NCI-H748 (cell line): ENCODE measurements around the gene FUCA1.
"Not testable (repeated sequence)": the region's sequence is repeated elsewhere in the genome, so short reads cannot be mapped to it uniquely, and the experiment has no call there.

ENCODE experiments used
- DNase-seq: peaks from one replicate; lab custom pipeline; 2025; ENCODE audit not compliant: unreplicated experiment; lab: John Stamatoyannopoulos, UW

The FUCA1 gene

GRCh38 chr1:23896491-23896890 lies 28.4 kb upstream of the FUCA1 start:
- DNase-seq, result no peak

- no peak for DNase-seq
Measured at GRCh38 chr1:23895993-23896392, 27.9 kb upstream of the FUCA1 start.

GRCh38 chr1:23895082-23895481 lies 27.0 kb upstream of the FUCA1 start:
- no peak for DNase-seq

- DNase-seq, result no peak
Measured at GRCh38 chr1:23889074-23889473, 21.0 kb upstream of the FUCA1 start.

GRCh38 chr1:23885222-23885621 lies 17.1 kb upstream of the FUCA1 start:
- DNase-seq, result no peak

- no peak for DNase-seq
Measured at GRCh38 chr1:23882746-23883145, 14.7 kb upstream of the FUCA1 start.

- no peak for DNase-seq
Measured at GRCh38 chr1:23879809-23880208, 11.7 kb upstream of the FUCA1 start.

GRCh38 chr1:23878668-23879067 lies 10.6 kb upstream of the FUCA1 start:
- no peak for DNase-seq

GRCh38 chr1:23875382-23875781 lies 7.3 kb upstream of the FUCA1 start:
- no peak for DNase-seq

- no peak for DNase-seq
Measured at GRCh38 chr1:23872421-23872820, 4.3 kb upstream of the FUCA1 start.

- DNase-seq, result no peak
Measured at GRCh38 chr1:23869051-23869450, 961 bp upstream of the FUCA1 start.

- DNase-seq, result no peak
Measured at GRCh38 chr1:23868557-23869016, 497 bp upstream of the FUCA1 start.

GRCh38 chr1:23867542-23867894 lies 572 bp downstream of the FUCA1 start:
- no peak for DNase-seq

- no peak for DNase-seq
Measured at GRCh38 chr1:23865543-23865930, 2.6 kb downstream of the FUCA1 start.

GRCh38 chr1:23864801-23865542 lies 3.1 kb downstream of the FUCA1 start:
- no peak for DNase-seq

- DNase-seq, result no peak
Measured at GRCh38 chr1:23862640-23863039, 5.5 kb downstream of the FUCA1 start.

GRCh38 chr1:23854568-23854967 lies 13.5 kb downstream of the FUCA1 start:
- no peak for DNase-seq

- not testable (repeated sequence) for DNase-seq
Measured at GRCh38 chr1:23853124-23853523, 15.0 kb downstream of the FUCA1 start.

- DNase-seq, result not testable (repeated sequence)
Measured at GRCh38 chr1:23851406-23851805, 16.7 kb downstream of the FUCA1 start.

- no peak for DNase-seq
Measured at GRCh38 chr1:23848673-23849616, 19.1 kb downstream of the FUCA1 start.

GRCh38 chr1:23847482-23848095 lies 20.5 kb downstream of the FUCA1 start:
- not testable (repeated sequence) for DNase-seq

- DNase-seq, result no peak
Measured at GRCh38 chr1:23845163-23845562, 22.9 kb downstream of the FUCA1 start.
